Duodenal mucosa (tissue), 2 donors: ENCODE measurements around the gene KCNK16.

Experiments used
- H3K27ac ChIP-seq: one replicate; pipeline ENCODE4 v1.7.0; 2013; ENCODE audit warnings: low read depth, low read length
- H3K27me3 ChIP-seq, 2 donors: one replicate each; pipeline ENCODE4 v1.7.0; 2013; ENCODE audit warnings: low read length in 2 of 2, control low read depth in 1 of 2; ENCODE audit not compliant: insufficient read depth in 2 of 2, control insufficient read depth in 1 of 2
- H3K36me3 ChIP-seq, 2 donors: one replicate each; pipeline ENCODE4 v1.7.0; 2013; ENCODE audit warnings: low read length in 2 of 2, control low read depth in 1 of 2; ENCODE audit not compliant: insufficient read depth in 2 of 2, control insufficient read depth in 1 of 2
- H3K4me1 ChIP-seq, 2 donors: one replicate each; pipeline ENCODE4 v1.7.0; 2013; ENCODE audit warnings: low read length in 2 of 2, control low read depth in 1 of 2; ENCODE audit not compliant: insufficient read depth in 2 of 2, control insufficient read depth in 1 of 2
- H3K4me3 ChIP-seq, 2 donors: one replicate each; pipeline ENCODE4 v1.7.0; 2013; ENCODE audit warnings: low read length in 2 of 2, low read depth in 1 of 2
- H3K9ac ChIP-seq, 2 donors: one replicate each; pipeline ENCODE4 v1.7.0; 2013; ENCODE audit warnings: low read length in 2 of 2, low read depth in 1 of 2
- H3K9me3 ChIP-seq, 2 donors: one replicate each; pipeline ENCODE4 v1.7.0; 2013; ENCODE audit warnings: low read length in 2 of 2, control low read depth in 1 of 2; ENCODE audit not compliant: control insufficient read depth in 1 of 2

Gene KCNK16

GRCh38 chr6:39280247-39280731 is 42.2 kb downstream of the KCNK16 start:
- no peaks in the 10 kb centered on the region for H3K36me3 ChIP-seq
- peak overlapping the region; percentile 43 to 62 for H3K9ac ChIP-seq
- H3K9me3 ChIP-seq, result no peaks in the 10 kb centered on the region
- peaks cover 33 to 34% of the 10 kb centered on the region in 2 donors for H3K4me1 ChIP-seq
- peak overlapping the region; percentile 94 for H3K27ac ChIP-seq
- H3K27me3 ChIP-seq, result no peaks in the 10 kb centered on the region
- H3K4me3 ChIP-seq, result no peak overlapping the region

- no peaks in the 10 kb centered on the region for H3K27me3 ChIP-seq
- H3K4me3 ChIP-seq, result no peak overlapping the region
- H3K9ac ChIP-seq, result peak overlapping the region; percentile 43 to 62
- H3K36me3 ChIP-seq, result no peaks in the 10 kb centered on the region
- H3K27ac ChIP-seq, result peak overlapping the region; percentile 94
- peaks cover 33 to 34% of the 10 kb centered on the region in 2 donors for H3K4me1 ChIP-seq
- no peaks in the 10 kb centered on the region for H3K9me3 ChIP-seq
These were observed 43.0 kb downstream of the KCNK16 start for GRCh38 chr6:39279539-39279938.

- H3K27me3 ChIP-seq, result no peaks in the 10 kb centered on the region
- no peak overlapping the region for H3K4me3 ChIP-seq
- no peaks in the 10 kb centered on the region for H3K36me3 ChIP-seq
- H3K27ac ChIP-seq, result no peak overlapping the region
- peaks cover 23% of the 10 kb centered on the region in 2 donors for H3K4me1 ChIP-seq
- no peak overlapping the region for H3K9ac ChIP-seq
- H3K9me3 ChIP-seq, result no peaks in the 10 kb centered on the region
These were observed 46.0 kb downstream of the KCNK16 start for GRCh38 chr6:39276379-39276995.

- no peak overlapping the region for H3K9ac ChIP-seq
- no peaks in the 10 kb centered on the region for H3K27me3 ChIP-seq
- H3K27ac ChIP-seq, result no peak overlapping the region
- no peak overlapping the region for H3K4me3 ChIP-seq
- no peaks in the 10 kb centered on the region for H3K9me3 ChIP-seq
- H3K36me3 ChIP-seq, result no peaks in the 10 kb centered on the region
- H3K4me1 ChIP-seq, result peaks cover 9% of the 10 kb centered on the region in 2 donors
These were observed 47.6 kb downstream of the KCNK16 start for GRCh38 chr6:39274903-39275302.

- no peaks in the 10 kb centered on the region for H3K36me3 ChIP-seq
- no peak overlapping the region for H3K4me3 ChIP-seq
- H3K27ac ChIP-seq, result no peak overlapping the region
- H3K9me3 ChIP-seq, result no peaks in the 10 kb centered on the region
- H3K27me3 ChIP-seq, result no peaks in the 10 kb centered on the region
- peaks cover 5% of the 10 kb centered on the region in 2 donors for H3K4me1 ChIP-seq
- H3K9ac ChIP-seq, result no peak overlapping the region
These were observed 48.0 kb downstream of the KCNK16 start for GRCh38 chr6:39274471-39274870.

GRCh38 chr6:39273406-39273821 is 49.1 kb downstream of the KCNK16 start:
- no peaks in the 10 kb centered on the region for H3K36me3 ChIP-seq
- H3K27me3 ChIP-seq, result no peaks in the 10 kb centered on the region
- no peak overlapping the region for H3K4me3 ChIP-seq
- H3K4me1 ChIP-seq, result no peaks in the 10 kb centered on the region
- no peak overlapping the region for H3K9ac ChIP-seq
- no peak overlapping the region for H3K27ac ChIP-seq
- H3K9me3 ChIP-seq, result no peaks in the 10 kb centered on the region

GRCh38 chr6:39269961-39270360 is 52.5 kb downstream of the KCNK16 start:
- Histone ChIP-seq H3K27me3 (no peaks in the 10 kb centered on the region), H3K9me3 (no peaks in the 10 kb centered on the region), H3K9ac (no peak overlapping the region), H3K27ac (no peak overlapping the region), H3K4me3 (no peak overlapping the region), H3K36me3 (no peaks in the 10 kb centered on the region), H3K4me1 (no peaks in the 10 kb centered on the region)

GRCh38 chr6:39268721-39269120 is 53.8 kb downstream of the KCNK16 start:
- no peaks in the 10 kb centered on the region for H3K27me3 ChIP-seq
- no peak overlapping the region for H3K27ac ChIP-seq
- H3K4me1 ChIP-seq, result peaks cover 0 to 2% of the 10 kb centered on the region in 2 donors
- no peaks in the 10 kb centered on the region for H3K36me3 ChIP-seq
- H3K9me3 ChIP-seq, result no peaks in the 10 kb centered on the region
- H3K4me3 ChIP-seq, result no peak overlapping the region
- H3K9ac ChIP-seq, result no peak overlapping the region

- Histone ChIP-seq H3K4me1 (peaks cover 5 to 8% of the 10 kb centered on the region in 2 donors), H3K27me3 (no peaks in the 10 kb centered on the region), H3K36me3 (no peaks in the 10 kb centered on the region), H3K4me3 (no peak overlapping the region), H3K27ac (no peak overlapping the region), H3K9me3 (no peaks in the 10 kb centered on the region), H3K9ac (no peak overlapping the region)
These were observed 54.3 kb downstream of the KCNK16 start for GRCh38 chr6:39268171-39268570.

GRCh38 chr6:39266782-39267355 is 55.6 kb downstream of the KCNK16 start:
- Histone ChIP-seq H3K9me3 (no peaks in the 10 kb centered on the region), H3K27ac (no peak overlapping the region), H3K9ac (no peak overlapping the region), H3K4me3 (no peak overlapping the region), H3K4me1 (peaks cover 6 to 9% of the 10 kb centered on the region in 2 donors), H3K27me3 (no peaks in the 10 kb centered on the region), H3K36me3 (no peaks in the 10 kb centered on the region)
